ENCODE data around the gene WTAP.
A peak's percentile ranks its signal among the peaks of the same experiment; 100 is the strongest.

WTAP gene

GRCh38 chr6:159758031-159759001 is 31.0 kb downstream of the WTAP start:
- TF ChIP-seq CTCF (IDR thresholded peaks at IDR 0.05; ENCODE audit: low read depth, low read length), result peak; percentile 28
- DNase-seq (ENCODE audit: low read depth in 2 of 2), result peak; percentile 21 to 66
- H3K4me3 ChIP-seq (replicated peaks in 1 of 2; ENCODE audit: low read depth in 2 of 2, low read length in 2 of 2), result no peak overlapping the region

- no peak for DNase-seq (ENCODE audit: low read depth in 2 of 2)
- no peak overlapping the region for H3K4me3 ChIP-seq (replicated peaks in 1 of 2; ENCODE audit: low read depth in 2 of 2, low read length in 2 of 2)
- TF ChIP-seq CTCF (IDR thresholded peaks at IDR 0.05; ENCODE audit: low read depth, low read length), result no peak
These were observed 32.3 kb downstream of the WTAP start for GRCh38 chr6:159759645-159760044.

GRCh38 chr6:159760602-159761057 is 33.3 kb downstream of the WTAP start:
- peak; percentile 68 to 78 for DNase-seq (ENCODE audit: low read depth in 2 of 2)
- H3K4me3 ChIP-seq (replicated peaks in 1 of 2; ENCODE audit: low read depth in 2 of 2, low read length in 2 of 2), result peak overlapping the region in 1 of 2 donors; percentile 49
- TF ChIP-seq CTCF (IDR thresholded peaks at IDR 0.05; ENCODE audit: low read depth, low read length), result no peak

- peak overlapping the region; percentile 49 to 50 for H3K4me3 ChIP-seq (replicated peaks in 1 of 2; ENCODE audit: low read depth in 2 of 2, low read length in 2 of 2)
- TF ChIP-seq CTCF (IDR thresholded peaks at IDR 0.05; ENCODE audit: low read depth, low read length), result no peak
- DNase-seq (ENCODE audit: low read depth in 2 of 2), result peak; percentile 15 to 21
These were observed 34.0 kb downstream of the WTAP start for GRCh38 chr6:159761129-159761872.

- DNase-seq (ENCODE audit: low read depth in 2 of 2), result peak; percentile 94 to 96
- H3K4me3 ChIP-seq (replicated peaks in 1 of 2; ENCODE audit: low read depth in 2 of 2, low read length in 2 of 2), result peak within 1 kb of the TSS; percentile 77 to 92
- no peak for TF ChIP-seq CTCF (IDR thresholded peaks at IDR 0.05; ENCODE audit: low read depth, low read length)
These were observed 34.8 kb downstream of the WTAP start, which contains the start of gene ACAT2 for GRCh38 chr6:159761873-159762680. Gene ACAT2, plus strand, starts transcription at chr6:159762045. Its CDS starts 43 bp downstream, at chr6:159762088.

GRCh38 chr6:159762681-159763293 is 35.5 kb downstream of the WTAP start:
- no peak for TF ChIP-seq CTCF (IDR thresholded peaks at IDR 0.05; ENCODE audit: low read depth, low read length)
- peak in 1 of 2 donors; percentile 16 for DNase-seq (ENCODE audit: low read depth in 2 of 2)
- peak overlapping the region; percentile 77 to 92 for H3K4me3 ChIP-seq (replicated peaks in 1 of 2; ENCODE audit: low read depth in 2 of 2, low read length in 2 of 2)
